OCI-LY7 (cell line): Measurements from ENCODE around the gene FAM107B. TPM values are rescaled to one million over a fixed set of nuclear protein-coding genes. Genes with fewer than 3 reads are reported as not detected.

ENCODE experiments used
- BruUV-seq: library from RNA; stranded (reverse); fragments of 400-500 nt; replicated peaks from 2 replicates; lab custom pipeline; 2021; lab: Mats Ljungman, UMichigan
- CTCF ChIA-PET: fragments of 300-600 bp; sonication (Branson Sonifier 250); formaldehyde crosslinking; loops from one replicate; lab custom pipeline; 2022; ENCODE audit warnings: antibody characterized with exemption; ENCODE audit not compliant: unreplicated experiment; lab: Charles Lee
- POLR2A ChIA-PET: fragments of 300-600 bp; sonication (Branson Sonifier 250); formaldehyde crosslinking; loops from one replicate; lab custom pipeline; 2022; ENCODE audit warnings: antibody characterized with exemption; lab: Charles Lee
- DNase-seq: peaks from one replicate; pipeline ENCODE4 v3.0.0-alpha.2; 2015; ENCODE audit warnings: low spot score
- H2AFZ ChIP-seq: fragments of 200-600 bp; sonication (generic), shearing (Covaris generic); 2 replicates; pipeline ENCODE4 v1.6.1; 2014; ENCODE audit warnings: mild to moderate bottlenecking, antibody characterized with exemption, low read length, moderate library complexity
- H3K27ac ChIP-seq: fragments of 200-600 bp; sonication (generic); 2 replicates; pipeline ENCODE4 v1.5.1; 2014; ENCODE audit warnings: mixed run types, low read depth, mild to moderate bottlenecking, moderate library complexity, low read length, inconsistent platforms; ENCODE audit not compliant: poor library complexity, severe bottlenecking
- H3K36me3 ChIP-seq: fragments of 200-600 bp; sonication (generic); 2 replicates; pipeline ENCODE4 v1.6.1; 2014; ENCODE audit warnings: mild to moderate bottlenecking, antibody characterized with exemption, low read length, moderate library complexity, mixed read lengths; ENCODE audit not compliant: insufficient read depth
- H3K4me1 ChIP-seq: fragments of 200-600 bp; sonication (generic); 2 replicates; pipeline ENCODE4 v1.5.1; 2014; ENCODE audit warnings: mild to moderate bottlenecking, low read length; ENCODE audit not compliant: insufficient read depth, poor library complexity, severe bottlenecking
- H3K4me2 ChIP-seq: fragments of 200-600 bp; sonication (generic); 2 replicates; pipeline ENCODE4 v1.6.1; 2014; ENCODE audit warnings: mild to moderate bottlenecking, low read length
- H3K4me3 ChIP-seq: fragments of 200-600 bp; sonication (generic); 2 replicates; pipeline ENCODE4 v1.5.1; 2014; ENCODE audit warnings: mild to moderate bottlenecking, low read depth, low read length; ENCODE audit not compliant: poor library complexity, severe bottlenecking
- H3K79me2 ChIP-seq: fragments of 200-600 bp; sonication (generic); 2 replicates; pipeline ENCODE4 v1.6.1; 2016; ENCODE audit warnings: low read depth, mild to moderate bottlenecking, low read length, moderate library complexity, mixed read lengths; ENCODE audit not compliant: insufficient read depth
- H3K9me2 ChIP-seq: fragments of 200-600 bp; sonication (generic); 2 replicates; pipeline ENCODE4 v1.6.1; 2016; ENCODE audit warnings: mild to moderate bottlenecking, low read length, mixed read lengths; ENCODE audit not compliant: insufficient read depth
- H3K9me3 ChIP-seq: fragments of 200-600 bp; sonication (generic); 2 replicates; pipeline ENCODE4 v1.6.1; 2014; ENCODE audit warnings: mild to moderate bottlenecking, mixed run types, low read length, mixed read lengths
- H4K20me1 ChIP-seq: fragments of 200-600 bp; sonication (generic); 2 replicates; pipeline ENCODE4 v1.6.1; 2014; ENCODE audit warnings: mild to moderate bottlenecking, antibody characterized with exemption, low read length, moderate library complexity, mixed read lengths; ENCODE audit not compliant: insufficient read depth
- CTCF ChIP-seq: fragments of 200-600 bp; sonication (generic); conservative IDR thresholded peaks from 2 replicates; pipeline ENCODE4 v1.5.1; 2014; ENCODE audit warnings: mild to moderate bottlenecking, antibody characterized with exemption, low read length, moderate library complexity, mixed read lengths
- EZH2phosphoT487 ChIP-seq: fragments of 200-600 bp; sonication (generic); IDR thresholded peaks from 2 replicates; pipeline ENCODE4 v1.6.1; 2018; ENCODE audit warnings: low read depth, borderline replicate concordance, mild to moderate bottlenecking, mixed run types, antibody characterized with exemption, low read length, moderate library complexity, mixed read lengths
- intact Hi-C: fragments of 100-400 bp; cut with micrococcal nuclease; formaldehyde crosslinking; loops from one replicate; pipeline ENCODE4 v1.10.0; 2022; ENCODE audit not compliant: unreplicated experiment
- total RNA-seq, 2 experiments: library from RNA; depleted of rRNA in 1 of 2; stranded (reverse); fragments of >200 nt in 1 of 2; shearing (Covaris generic) in 1 of 2; gene quantifications; 2 replicates each; pipeline ENCODE4 v1.2.3, GENCODE V29; 2014 to 2022

The FAM107B gene
- total RNA-seq, 2 experiments from 2014 or later: 114 to 398 TPM

GRCh38 chr10:14605231-14605925 is 169.3 kb downstream of the FAM107B start:
- Histone ChIP-seq H3K4me1 (peaks cover 64% of the 10 kb centered on the region), H3K9me3 (no peaks in the 10 kb centered on the region), H2AFZ (no peak overlapping the region; the same call in 1 of the 2 replicates), H3K79me2 (peaks cover 33% of the 10 kb centered on the region), H4K20me1 (peaks cover 15% of the 10 kb centered on the region), H3K4me3 (peak overlapping the region; percentile 81), H3K4me2 (peak overlapping the region; percentile 93), H3K9me2 (no peaks in the 10 kb centered on the region), H3K27ac (no peak overlapping the region), H3K36me3 (peaks cover 30% of the 10 kb centered on the region)
- no peak for DNase-seq
- TF ChIP-seq CTCF (no peak), EZH2phosphoT487 (no peak)
- ChIA-PET CTCF (no interaction called here), POLR2A (interaction anchor here (0.6 to 1.3 kb wide), 4 partner anchors 11 to 100 kb away, joined by 3 to 4 read pairs (median 4); no protein-coding TSS in a partner anchor)
- intact Hi-C loops: no loop called here
- no TSS peak for BruUV-seq

GRCh38 chr10:14604181-14605142 is 170.2 kb downstream of the FAM107B start:
- Histone ChIP-seq H3K4me2 (peak overlapping the region; percentile 93), H3K4me3 (peak overlapping the region; percentile 81), H4K20me1 (peaks cover 18% of the 10 kb centered on the region), H2AFZ (peak overlapping the region; percentile 23; the same call in 1 of the 2 replicates), H3K79me2 (peaks cover 43% of the 10 kb centered on the region), H3K27ac (peak overlapping the region; percentile 4), H3K36me3 (peaks cover 39% of the 10 kb centered on the region), H3K9me3 (no peaks in the 10 kb centered on the region), H3K4me1 (peaks cover 65% of the 10 kb centered on the region), H3K9me2 (no peaks in the 10 kb centered on the region)
- peak; percentile 88 for DNase-seq
- ChIA-PET POLR2A (interaction anchor here (0.6 to 1.3 kb wide), 4 partner anchors 12 to 101 kb away, joined by 3 to 4 read pairs (median 3); no protein-coding TSS in a partner anchor), CTCF (no interaction called here)
- intact Hi-C loops: loop anchor here (5.0 kb wide), 3 partner anchors 233 to 348 kb away; partner anchors contain the start of genes CDNF, DCLRE1C, HSPA14 and MSANTD7
- TSS peak; percentile 88 for BruUV-seq
- no peak for TF ChIP-seq CTCF
- TF ChIP-seq EZH2phosphoT487: no peak
